HG03103 (cell line): ENCODE measurements around the gene ZBTB44.
"Not testable (repeated sequence)": the region's sequence is repeated elsewhere in the genome, so short reads cannot be mapped to it uniquely, and the experiment has no call there.

Experiments used
- ATAC-seq: cut with Tn5 transposase; IDR thresholded peaks from one replicate; pipeline ENCODE4 v1.9.1; 2021; ENCODE audit warnings: low read depth; ENCODE audit not compliant: unreplicated experiment

The ZBTB44 gene

GRCh38 chr11:130314750-130315285 lies at the start of gene ZBTB44:
ZBTB44 (minus strand) TSS chr11:130314917; CDS start chr11:130261873, 53,044 bp downstream.
- peak; percentile 52 for ATAC-seq

GRCh38 chr11:130359419-130359818 lies 44.7 kb upstream of the ZBTB44 start:
- no peak for ATAC-seq

GRCh38 chr11:130358398-130358797 lies 43.7 kb upstream of the ZBTB44 start:
- ATAC-seq = no peak

GRCh38 chr11:130347261-130347660 lies 32.5 kb upstream of the ZBTB44 start:
- ATAC-seq = no peak

GRCh38 chr11:130344841-130345240 lies 30.1 kb upstream of the ZBTB44 start:
- ATAC-seq = no peak

GRCh38 chr11:130340671-130341319 lies 26.1 kb upstream of the ZBTB44 start:
- ATAC-seq = no peak

- ATAC-seq = no peak
Measured at GRCh38 chr11:130338667-130339066, 23.9 kb upstream of the ZBTB44 start.

GRCh38 chr11:130337281-130338089 lies 22.8 kb upstream of the ZBTB44 start:
- no peak for ATAC-seq

GRCh38 chr11:130331397-130331796 lies 16.7 kb upstream of the ZBTB44 start:
- ATAC-seq = not testable (repeated sequence)

- ATAC-seq = no peak
Measured at GRCh38 chr11:130330101-130330684, 15.5 kb upstream of the ZBTB44 start.

GRCh38 chr11:130328420-130328819 lies 13.7 kb upstream of the ZBTB44 start:
- ATAC-seq = no peak

- ATAC-seq = no peak
Measured at GRCh38 chr11:130327716-130328115, 13.0 kb upstream of the ZBTB44 start.

GRCh38 chr11:130325691-130326090 lies 11.0 kb upstream of the ZBTB44 start:
- no peak for ATAC-seq

- no peak for ATAC-seq
Measured at GRCh38 chr11:130323452-130324450, 9.0 kb upstream of the ZBTB44 start.

GRCh38 chr11:130322126-130322525 lies 7.4 kb upstream of the ZBTB44 start:
- no peak for ATAC-seq

GRCh38 chr11:130318031-130318673 lies 3.4 kb upstream of the ZBTB44 start:
- no peak for ATAC-seq

- peak; percentile 42 for ATAC-seq
Measured at GRCh38 chr11:130315354-130315970, 745 bp upstream of the ZBTB44 start.

- peak; percentile 42 for ATAC-seq
Measured at GRCh38 chr11:130314184-130314749, 450 bp downstream of the ZBTB44 start.
